ENCODE results near the gene EEIG1.

EEIG1 gene

DNA sequence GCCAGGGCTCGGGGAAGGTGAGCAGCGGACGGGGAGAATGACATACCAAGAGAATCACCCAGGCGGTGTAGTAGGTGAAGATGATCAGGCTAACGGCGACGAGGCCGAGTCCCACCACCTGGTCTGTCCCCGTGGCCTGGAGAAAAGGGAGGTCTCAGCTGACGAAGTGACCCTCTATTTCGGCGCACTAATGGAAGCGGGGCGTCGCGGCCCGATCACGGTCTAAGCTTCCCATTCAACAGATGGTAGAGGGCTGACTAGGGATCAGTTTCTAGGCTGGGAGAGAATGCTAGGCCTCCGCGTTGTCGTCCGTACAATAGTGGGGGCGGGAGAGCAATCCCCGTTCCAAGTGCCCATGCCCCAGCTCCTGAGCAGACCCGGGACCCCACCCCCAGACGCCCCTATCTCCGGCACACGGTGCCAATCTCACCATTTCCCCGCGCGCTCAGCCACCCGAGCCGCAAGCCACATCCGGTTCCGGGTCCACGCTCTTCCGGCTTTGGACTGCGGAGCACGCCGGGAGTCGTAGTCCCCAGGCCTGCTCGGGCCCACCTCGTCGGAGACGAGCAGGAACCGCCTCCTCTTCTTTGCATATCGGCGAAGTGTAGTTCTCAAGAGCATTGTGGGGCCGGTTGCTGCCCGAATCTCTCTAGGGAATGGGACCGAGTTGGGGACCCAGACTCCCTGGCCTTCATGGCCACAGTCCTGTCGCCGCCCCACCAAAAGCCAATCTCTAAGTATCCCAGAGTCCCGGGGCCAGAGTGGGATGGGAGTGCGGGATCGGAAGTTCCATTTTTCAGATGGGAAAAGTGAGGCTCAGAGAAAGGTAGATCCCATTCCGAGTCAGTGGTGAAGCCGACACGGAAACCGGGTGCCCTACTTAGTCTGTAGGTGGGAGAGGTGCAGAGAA lies 43.1 kb downstream of the EEIG1 start, which contains the start of gene DPM2:
Gene DPM2 (minus strand): TSS at position 467 of the 910 bp plus-strand sequence. CDS start 34 bp downstream, at position 433.
- TF ChIP-seq, protein P1, sequence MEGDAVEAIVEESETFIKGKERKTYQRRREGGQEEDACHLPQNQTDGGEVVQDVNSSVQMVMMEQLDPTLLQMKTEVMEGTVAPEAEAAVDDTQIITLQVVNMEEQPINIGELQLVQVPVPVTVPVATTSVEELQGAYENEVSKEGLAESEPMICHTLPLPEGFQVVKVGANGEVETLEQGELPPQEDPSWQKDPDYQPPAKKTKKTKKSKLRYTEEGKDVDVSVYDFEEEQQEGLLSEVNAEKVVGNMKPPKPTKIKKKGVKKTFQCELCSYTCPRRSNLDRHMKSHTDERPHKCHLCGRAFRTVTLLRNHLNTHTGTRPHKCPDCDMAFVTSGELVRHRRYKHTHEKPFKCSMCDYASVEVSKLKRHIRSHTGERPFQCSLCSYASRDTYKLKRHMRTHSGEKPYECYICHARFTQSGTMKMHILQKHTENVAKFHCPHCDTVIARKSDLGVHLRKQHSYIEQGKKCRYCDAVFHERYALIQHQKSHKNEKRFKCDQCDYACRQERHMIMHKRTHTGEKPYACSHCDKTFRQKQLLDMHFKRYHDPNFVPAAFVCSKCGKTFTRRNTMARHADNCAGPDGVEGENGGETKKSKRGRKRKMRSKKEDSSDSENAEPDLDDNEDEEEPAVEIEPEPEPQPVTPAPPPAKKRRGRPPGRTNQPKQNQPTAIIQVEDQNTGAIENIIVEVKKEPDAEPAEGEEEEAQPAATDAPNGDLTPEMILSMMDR (IDR thresholded peaks at IDR 0.05; ENCODE audit: low read depth, low read length, missing control alignments) = no peak
- no peak for DNase-seq (ENCODE audit: extremely low read depth, low read depth)
- peak within 1 kb of the TSS; percentile 96 for H3K4me3 ChIP-seq (replicated peaks; ENCODE audit: low read depth, low read length)

GRCh38 chr9:127937056-127937387 lies 43.8 kb downstream of the EEIG1 start:
- TF ChIP-seq, protein P1 (IDR thresholded peaks at IDR 0.05; ENCODE audit: low read depth, low read length, missing control alignments) = no peak
- no peak for DNase-seq (ENCODE audit: extremely low read depth, low read depth)
- peak overlapping the region; percentile 96 for H3K4me3 ChIP-seq (replicated peaks; ENCODE audit: low read depth, low read length)

DNA sequence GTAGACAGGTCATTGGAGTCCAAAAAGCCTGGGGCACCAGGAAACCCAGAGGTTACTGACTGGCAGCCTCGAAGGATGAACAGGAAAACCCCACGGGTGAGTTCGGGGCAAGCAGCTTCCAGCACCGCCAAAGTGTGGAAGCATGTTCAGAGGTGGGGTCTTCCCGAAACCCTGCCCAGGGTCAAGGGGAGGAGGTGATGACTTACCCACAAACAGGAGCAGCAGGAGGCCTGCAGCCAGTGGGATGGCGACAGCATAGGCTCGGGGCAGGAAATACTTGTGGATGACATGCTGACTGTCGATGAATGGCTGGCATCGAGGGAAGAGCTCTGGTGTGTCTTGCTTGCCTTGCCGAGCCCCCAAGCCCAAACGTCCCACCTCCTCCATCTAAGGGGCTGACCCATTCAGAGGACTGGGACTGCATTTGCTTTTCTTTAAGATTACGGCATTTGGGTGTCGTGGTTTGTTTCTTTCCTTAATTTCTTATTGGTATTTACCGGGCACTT lies 44.4 kb downstream of the EEIG1 start:
- no peak for DNase-seq (ENCODE audit: extremely low read depth, low read depth)
- TF ChIP-seq, protein P1 (IDR thresholded peaks at IDR 0.05; ENCODE audit: low read depth, low read length, missing control alignments) = no peak
- peak overlapping the region; percentile 96 for H3K4me3 ChIP-seq (replicated peaks; ENCODE audit: low read depth, low read length)

GRCh38 chr9:127935765-127936221 lies 45.0 kb downstream of the EEIG1 start:
- DNase-seq (ENCODE audit: extremely low read depth, low read depth) = no peak
- peak overlapping the region; percentile 96 for H3K4me3 ChIP-seq (replicated peaks; ENCODE audit: low read depth, low read length)
- TF ChIP-seq, protein P1 (IDR thresholded peaks at IDR 0.05; ENCODE audit: low read depth, low read length, missing control alignments) = no peak

DNA sequence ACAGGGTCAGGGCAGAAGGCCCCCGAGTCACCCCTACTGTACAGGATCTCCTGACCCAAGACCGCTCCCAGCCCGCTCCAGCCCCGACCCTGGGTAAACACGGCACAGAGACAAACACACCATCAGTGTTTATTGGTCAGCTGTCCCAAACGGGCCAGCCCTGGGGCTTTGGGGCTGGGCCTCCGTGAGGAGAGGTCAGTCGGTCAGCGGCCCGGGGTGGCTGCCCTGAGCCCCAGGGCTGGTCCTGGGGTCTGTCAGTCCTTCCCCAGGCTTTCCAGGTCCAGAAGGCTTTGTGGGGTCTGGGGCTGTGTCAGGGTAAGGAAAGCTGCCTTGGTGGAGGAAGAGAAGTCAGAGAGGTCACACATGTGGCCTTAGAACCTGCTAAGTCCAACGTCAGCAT lies 45.8 kb downstream of the EEIG1 start:
- DNase-seq (ENCODE audit: extremely low read depth, low read depth) = no peak
- no peak overlapping the region for H3K4me3 ChIP-seq (replicated peaks; ENCODE audit: low read depth, low read length)
- TF ChIP-seq, protein P1 (IDR thresholded peaks at IDR 0.05; ENCODE audit: low read depth, low read length, missing control alignments) = no peak

- no peak for DNase-seq (ENCODE audit: extremely low read depth, low read depth)
- no peak overlapping the region for H3K4me3 ChIP-seq (replicated peaks; ENCODE audit: low read depth, low read length)
- TF ChIP-seq, protein P1 (IDR thresholded peaks at IDR 0.05; ENCODE audit: low read depth, low read length, missing control alignments) = no peak
These were observed 46.5 kb downstream of the EEIG1 start for GRCh38 chr9:127934248-127934647.

Data from HFF-Myc (cell line).